NCI-H345 treated with DMSO at 0.1 percent for 48 hours (cell line): ENCODE measurements around the gene AFMID.
"Not testable (repeated sequence)": the region's sequence is repeated elsewhere in the genome, so short reads cannot be mapped to it uniquely, and the experiment has no call there.

Experiments used
- DNase-seq: peaks from one replicate; lab custom pipeline; 2025; ENCODE audit not compliant: unreplicated experiment; lab: John Stamatoyannopoulos, UW

AFMID gene

DNA sequence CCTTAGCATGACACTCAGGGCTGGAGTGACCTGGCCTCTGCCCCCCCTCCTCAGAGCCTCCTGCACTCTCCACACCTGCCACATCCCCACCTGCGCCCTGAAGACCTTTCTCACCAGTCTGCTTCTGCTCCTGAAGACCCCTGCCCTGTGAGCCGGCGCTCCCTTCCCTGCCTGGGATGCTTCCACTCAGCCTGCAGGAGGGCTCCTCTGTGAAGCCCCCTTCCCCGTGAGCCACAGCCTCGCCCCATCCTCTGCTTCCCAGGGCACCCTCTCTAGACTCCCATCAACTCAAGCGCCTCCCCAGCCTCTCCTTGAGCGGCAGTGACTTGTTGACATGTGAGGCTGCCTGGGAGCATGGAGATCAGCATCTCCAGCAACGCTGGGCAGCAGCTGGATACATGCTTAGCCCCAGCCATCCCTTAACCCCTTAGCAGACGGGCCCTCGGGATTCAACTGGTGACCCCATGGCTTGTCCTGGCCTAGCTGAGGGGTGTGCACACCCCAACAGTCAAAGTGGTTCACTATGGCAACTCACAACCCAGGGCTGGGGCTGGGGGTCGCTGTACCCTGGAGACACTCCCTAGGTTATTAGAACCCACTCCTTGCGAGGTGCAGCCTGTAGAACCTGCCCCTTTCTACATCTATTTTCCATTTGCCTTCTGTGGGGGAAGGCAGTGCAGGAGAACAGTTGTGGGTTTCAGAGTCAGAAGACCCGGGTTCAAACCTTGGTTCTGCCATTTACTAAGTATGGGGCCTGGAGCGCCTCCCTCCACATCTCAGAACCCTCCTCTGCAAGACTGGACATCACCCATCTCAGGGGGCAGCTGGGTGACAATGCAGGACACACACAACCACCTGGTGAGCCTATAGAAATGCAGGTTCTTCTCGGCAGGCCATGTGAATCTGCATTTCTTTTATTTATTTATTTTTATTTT is 65.8 kb downstream of the AFMID start:
- no peak for DNase-seq

DNA sequence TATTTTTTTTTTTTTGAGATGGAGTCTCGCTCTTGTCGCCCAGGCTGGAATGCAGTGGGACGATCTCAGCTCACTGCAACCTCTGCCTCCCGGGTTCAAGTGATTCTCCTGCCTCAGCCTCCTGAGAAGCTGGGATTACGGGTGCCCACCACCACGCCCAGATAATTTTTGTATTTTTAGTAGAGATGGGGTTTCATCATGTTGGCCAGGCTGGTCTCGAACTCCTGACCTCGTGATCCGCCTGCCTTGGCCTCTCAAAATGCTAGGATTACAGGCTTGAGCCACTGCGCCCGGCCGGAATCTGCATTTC is 66.4 kb downstream of the AFMID start:
- DNase-seq: not testable (repeated sequence)

DNA sequence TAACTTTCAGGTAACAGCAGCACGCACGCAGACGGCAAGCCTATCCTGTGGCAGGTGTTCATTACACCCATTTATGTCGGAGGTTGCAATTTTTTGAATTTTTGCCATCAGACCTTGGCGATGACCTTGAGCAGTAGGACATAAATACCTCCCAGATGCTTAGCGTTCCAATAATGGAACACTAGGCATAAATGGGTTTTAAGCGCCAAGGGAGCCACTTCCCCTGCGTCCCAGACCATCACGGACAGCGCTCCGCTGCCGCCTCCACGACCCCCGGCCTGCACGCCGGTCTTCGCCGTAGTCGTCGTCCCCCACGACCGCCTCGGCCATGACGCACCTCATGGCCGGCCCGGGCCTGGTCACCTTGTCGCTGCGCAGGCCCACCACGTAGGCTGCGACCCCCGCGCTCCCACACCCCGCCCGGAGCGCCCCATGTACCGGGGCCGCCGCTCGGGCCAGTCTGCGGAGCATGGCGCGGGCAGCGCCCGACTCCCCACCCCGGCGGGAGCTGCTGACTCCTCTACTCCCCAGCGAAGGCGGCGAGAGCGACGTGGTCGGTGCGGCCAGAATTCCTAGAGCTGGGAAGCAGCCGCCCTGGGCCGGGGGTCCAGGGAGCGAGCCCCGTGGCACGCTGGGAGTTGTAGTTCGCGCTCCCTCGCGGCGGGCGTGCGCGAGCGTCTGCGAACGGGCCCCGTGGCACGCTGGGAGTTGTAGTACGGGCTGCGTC is 66.9 kb downstream of the AFMID start:
- DNase-seq: peak; percentile 80

DNA sequence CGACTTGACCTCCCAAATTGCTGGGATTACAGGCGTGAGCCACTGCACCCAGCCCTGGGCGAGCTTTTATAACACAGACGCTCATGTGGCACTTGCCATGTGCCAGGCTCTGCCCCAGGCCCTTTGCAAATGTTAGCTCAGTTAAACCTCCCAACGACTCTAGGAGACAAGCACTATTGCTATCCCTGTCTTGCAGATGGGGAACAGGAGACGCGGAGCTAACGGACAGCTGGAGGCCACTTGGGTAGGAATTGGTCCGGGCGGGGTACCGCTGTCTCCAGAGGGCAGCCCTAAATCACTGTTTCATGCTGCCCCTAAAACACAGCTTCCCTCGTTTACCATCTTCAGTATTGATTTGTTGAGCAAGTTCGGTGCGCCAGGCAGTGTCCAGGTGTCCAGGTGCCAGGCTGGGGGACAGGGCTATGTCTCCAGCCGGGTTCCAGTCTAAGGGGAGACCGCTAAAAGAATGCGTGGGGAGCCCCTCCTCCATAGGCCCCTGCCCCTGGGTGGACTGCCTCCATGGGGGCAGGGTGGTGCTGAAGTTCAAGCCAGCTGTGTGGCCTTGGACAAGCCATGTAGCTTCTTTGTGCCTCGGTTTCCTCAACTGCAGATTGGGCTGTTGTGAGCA is 68.0 kb downstream of the AFMID start:
- DNase-seq: no peak

DNA sequence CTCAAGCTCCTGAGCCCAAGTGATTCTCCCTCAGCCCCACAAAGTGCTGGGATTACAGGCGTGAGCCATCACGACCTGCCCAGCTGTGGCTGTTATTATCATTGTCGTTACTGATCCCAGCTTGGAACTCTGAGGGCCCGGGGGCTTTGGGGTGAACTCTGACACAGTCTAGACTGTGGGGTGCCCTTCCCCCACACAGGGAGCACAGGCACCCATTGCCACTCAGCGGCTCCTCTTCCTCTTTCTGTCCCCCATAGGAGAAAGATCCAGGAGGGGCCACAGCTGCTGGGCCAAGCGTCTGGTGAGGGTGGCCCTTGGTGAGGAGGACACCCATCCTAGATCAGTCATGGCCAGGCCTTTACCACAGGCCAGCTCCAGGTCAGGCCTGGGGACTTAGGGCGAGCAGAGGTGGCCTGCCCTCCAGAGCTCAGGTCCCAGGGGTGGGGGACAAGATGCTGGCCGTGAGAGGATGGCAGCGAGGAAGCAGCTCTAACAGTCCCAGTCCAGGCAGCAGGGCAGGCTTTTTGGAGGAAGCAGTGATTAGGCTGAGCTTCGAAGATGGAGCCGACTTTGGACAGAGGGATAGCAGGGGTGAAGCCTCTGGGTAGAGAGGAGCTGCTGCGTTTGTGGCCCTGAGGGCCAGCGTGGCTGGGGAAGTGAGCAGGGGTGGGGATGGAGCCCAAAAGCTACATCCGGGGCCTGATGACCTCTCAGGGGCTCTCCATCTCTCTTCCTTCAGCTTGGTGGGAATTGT is 69.0 kb downstream of the AFMID start:
- no peak for DNase-seq

DNA sequence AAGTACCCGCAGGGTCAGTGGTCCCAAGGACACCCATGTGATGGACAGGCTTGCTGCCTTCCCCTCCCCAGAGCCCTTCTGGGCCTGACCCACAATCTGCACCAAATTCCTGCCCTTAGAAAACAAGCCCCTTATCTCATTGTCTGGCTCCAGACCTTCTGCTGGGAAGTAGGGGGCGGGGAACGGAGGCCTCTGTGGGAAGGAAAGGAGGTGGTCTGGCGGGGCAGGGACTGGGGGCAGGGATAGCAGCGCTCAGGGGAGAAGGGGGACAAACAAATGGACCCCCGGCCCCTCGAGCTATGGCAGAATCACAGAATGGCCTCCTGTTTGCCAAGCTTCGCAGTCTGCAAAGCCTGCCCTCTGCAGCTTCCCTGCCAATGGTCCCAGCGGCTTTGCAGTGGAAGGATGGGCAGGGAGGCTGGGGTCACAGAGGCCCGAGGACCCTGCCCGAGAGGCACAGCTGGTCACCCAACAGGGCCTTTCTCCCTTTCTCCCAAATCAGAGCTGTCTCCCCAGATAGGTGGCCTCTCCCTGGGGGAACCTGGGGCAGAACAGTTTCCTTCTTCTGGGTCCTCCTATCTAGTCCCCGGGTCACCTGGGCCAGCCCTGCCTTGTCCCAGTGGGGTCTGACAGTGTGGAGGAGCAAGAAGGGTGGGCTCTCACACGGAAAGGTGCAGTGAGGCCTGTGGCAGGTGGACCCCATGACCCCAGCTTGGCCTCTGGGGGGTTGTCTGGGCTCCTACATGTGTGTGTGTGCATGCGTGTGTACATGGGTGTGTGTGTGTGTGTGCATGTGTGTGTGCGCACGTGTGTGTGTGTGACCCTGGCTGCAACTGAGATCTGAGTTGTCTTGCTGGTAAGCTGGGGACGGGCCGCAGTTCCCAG is 69.8 kb downstream of the AFMID start:
- DNase-seq: no peak
